NCI-H510A (cell line): ENCODE measurements around the gene HERPUD2.
"Not testable (repeated sequence)": the region's sequence is repeated elsewhere in the genome, so short reads cannot be mapped to it uniquely, and the experiment has no call there.

Experiments used
- DNase-seq: peaks from one replicate; lab custom pipeline; 2025; lab: John Stamatoyannopoulos, UW

HERPUD2 gene

GRCh38 chr7:35605760-35606159 lies 89.2 kb downstream of the HERPUD2 start:
- DNase-seq = no peak

- no peak for DNase-seq
Observed at GRCh38 chr7:35604595-35604994, 90.3 kb downstream of the HERPUD2 start.

- DNase-seq = no peak
Observed at GRCh38 chr7:35599645-35600044, 95.3 kb downstream of the HERPUD2 start.

- DNase-seq = no peak
Observed at GRCh38 chr7:35599061-35599460, 95.9 kb downstream of the HERPUD2 start.

- DNase-seq = no peak
Observed at GRCh38 chr7:35596061-35596460, 98.9 kb downstream of the HERPUD2 start.

- DNase-seq = no peak
Observed at GRCh38 chr7:35593899-35594298, 101.0 kb downstream of the HERPUD2 start.

GRCh38 chr7:35588647-35589046 lies 106.3 kb downstream of the HERPUD2 start:
- DNase-seq = no peak

GRCh38 chr7:35584990-35585389 lies 109.9 kb downstream of the HERPUD2 start:
- no peak for DNase-seq

- DNase-seq = not testable (repeated sequence)
Observed at GRCh38 chr7:35584533-35584932, 110.4 kb downstream of the HERPUD2 start.
